ENCODE measurements around the gene RASGRP3.

DNA sequence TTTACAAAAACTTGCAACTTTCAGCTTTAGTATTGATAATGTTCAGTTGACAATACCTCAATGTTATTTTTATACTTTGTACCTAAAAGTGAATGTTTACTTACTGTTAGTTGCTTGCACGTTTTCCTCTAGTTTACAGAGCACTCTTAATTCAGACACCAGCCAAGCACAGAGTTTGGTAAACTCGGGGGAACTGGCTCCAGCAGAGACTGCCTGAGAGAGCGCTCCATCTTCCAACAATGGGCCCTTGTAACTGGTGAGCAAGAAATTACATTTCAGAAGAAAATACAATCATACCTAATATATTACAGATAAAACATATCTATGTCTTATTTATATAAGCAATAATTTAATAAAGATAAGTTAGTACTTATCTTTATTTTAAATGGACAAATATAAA lies 118.9 kb downstream of the RASGRP3 start:
- TF ChIP-seq, protein P1, sequence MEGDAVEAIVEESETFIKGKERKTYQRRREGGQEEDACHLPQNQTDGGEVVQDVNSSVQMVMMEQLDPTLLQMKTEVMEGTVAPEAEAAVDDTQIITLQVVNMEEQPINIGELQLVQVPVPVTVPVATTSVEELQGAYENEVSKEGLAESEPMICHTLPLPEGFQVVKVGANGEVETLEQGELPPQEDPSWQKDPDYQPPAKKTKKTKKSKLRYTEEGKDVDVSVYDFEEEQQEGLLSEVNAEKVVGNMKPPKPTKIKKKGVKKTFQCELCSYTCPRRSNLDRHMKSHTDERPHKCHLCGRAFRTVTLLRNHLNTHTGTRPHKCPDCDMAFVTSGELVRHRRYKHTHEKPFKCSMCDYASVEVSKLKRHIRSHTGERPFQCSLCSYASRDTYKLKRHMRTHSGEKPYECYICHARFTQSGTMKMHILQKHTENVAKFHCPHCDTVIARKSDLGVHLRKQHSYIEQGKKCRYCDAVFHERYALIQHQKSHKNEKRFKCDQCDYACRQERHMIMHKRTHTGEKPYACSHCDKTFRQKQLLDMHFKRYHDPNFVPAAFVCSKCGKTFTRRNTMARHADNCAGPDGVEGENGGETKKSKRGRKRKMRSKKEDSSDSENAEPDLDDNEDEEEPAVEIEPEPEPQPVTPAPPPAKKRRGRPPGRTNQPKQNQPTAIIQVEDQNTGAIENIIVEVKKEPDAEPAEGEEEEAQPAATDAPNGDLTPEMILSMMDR (conservative IDR thresholded peaks at IDR 0.05) = no peak
- TF ChIP-seq EZH2 (IDR thresholded peaks at IDR 0.05; ENCODE audit: low read depth) = no peak

Measured in PC-9 (cell line).